ENCODE measurements around the gene ABHD10.

The ABHD10 gene

GRCh38 chr3:111939873-111940272 lies 39.0 kb upstream of the ABHD10 start:
- TF ChIP-seq, protein P1, sequence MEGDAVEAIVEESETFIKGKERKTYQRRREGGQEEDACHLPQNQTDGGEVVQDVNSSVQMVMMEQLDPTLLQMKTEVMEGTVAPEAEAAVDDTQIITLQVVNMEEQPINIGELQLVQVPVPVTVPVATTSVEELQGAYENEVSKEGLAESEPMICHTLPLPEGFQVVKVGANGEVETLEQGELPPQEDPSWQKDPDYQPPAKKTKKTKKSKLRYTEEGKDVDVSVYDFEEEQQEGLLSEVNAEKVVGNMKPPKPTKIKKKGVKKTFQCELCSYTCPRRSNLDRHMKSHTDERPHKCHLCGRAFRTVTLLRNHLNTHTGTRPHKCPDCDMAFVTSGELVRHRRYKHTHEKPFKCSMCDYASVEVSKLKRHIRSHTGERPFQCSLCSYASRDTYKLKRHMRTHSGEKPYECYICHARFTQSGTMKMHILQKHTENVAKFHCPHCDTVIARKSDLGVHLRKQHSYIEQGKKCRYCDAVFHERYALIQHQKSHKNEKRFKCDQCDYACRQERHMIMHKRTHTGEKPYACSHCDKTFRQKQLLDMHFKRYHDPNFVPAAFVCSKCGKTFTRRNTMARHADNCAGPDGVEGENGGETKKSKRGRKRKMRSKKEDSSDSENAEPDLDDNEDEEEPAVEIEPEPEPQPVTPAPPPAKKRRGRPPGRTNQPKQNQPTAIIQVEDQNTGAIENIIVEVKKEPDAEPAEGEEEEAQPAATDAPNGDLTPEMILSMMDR (IDR thresholded peaks at IDR 0.05; ENCODE audit: insufficient read depth, low read depth, low read length, missing control alignments), result no peak
- H3K4me3 ChIP-seq (ENCODE audit: low read depth, low read length), result no peak overlapping the region
- DNase-seq (ENCODE audit: low read depth), result no peak

DNA sequence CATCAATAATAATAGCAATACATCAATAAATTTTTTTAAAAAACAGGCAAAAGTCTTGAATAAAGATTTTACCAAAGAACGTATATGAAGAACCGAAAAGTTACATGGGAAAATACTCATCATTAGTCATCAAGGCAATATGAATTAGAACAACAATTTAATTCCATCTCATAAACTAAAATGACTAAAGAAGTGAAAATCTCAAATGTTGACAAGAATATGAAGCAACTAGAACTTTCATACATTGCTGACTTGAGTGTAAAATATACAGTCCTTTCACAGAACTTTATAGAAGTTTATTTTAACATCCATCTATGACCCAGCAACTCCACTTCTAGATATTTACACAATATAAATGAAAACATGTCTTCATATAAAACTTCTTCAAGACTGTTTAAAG lies 35.3 kb upstream of the ABHD10 start:
- H3K4me3 ChIP-seq (ENCODE audit: low read depth, low read length), result no peak overlapping the region
- no peak for DNase-seq (ENCODE audit: low read depth)
- TF ChIP-seq, protein P1 (IDR thresholded peaks at IDR 0.05; ENCODE audit: insufficient read depth, low read depth, low read length, missing control alignments), result no peak

GRCh38 chr3:111944372-111944771 lies 34.5 kb upstream of the ABHD10 start:
- H3K4me3 ChIP-seq (ENCODE audit: low read depth, low read length), result no peak overlapping the region
- TF ChIP-seq, protein P1 (IDR thresholded peaks at IDR 0.05; ENCODE audit: insufficient read depth, low read depth, low read length, missing control alignments), result no peak
- no peak for DNase-seq (ENCODE audit: low read depth)

- no peak for DNase-seq (ENCODE audit: low read depth)
- H3K4me3 ChIP-seq (ENCODE audit: low read depth, low read length), result no peak overlapping the region
- TF ChIP-seq, protein P1 (IDR thresholded peaks at IDR 0.05; ENCODE audit: insufficient read depth, low read depth, low read length, missing control alignments), result no peak
Observed at GRCh38 chr3:111947231-111947630, 31.6 kb upstream of the ABHD10 start.

- H3K4me3 ChIP-seq (ENCODE audit: low read depth, low read length), result no peak overlapping the region
- TF ChIP-seq, protein P1 (IDR thresholded peaks at IDR 0.05; ENCODE audit: insufficient read depth, low read depth, low read length, missing control alignments), result no peak
- no peak for DNase-seq (ENCODE audit: low read depth)
Observed at GRCh38 chr3:111948786-111949185, 30.0 kb upstream of the ABHD10 start.

GRCh38 chr3:111949712-111950111 lies 29.1 kb upstream of the ABHD10 start:
- DNase-seq (ENCODE audit: low read depth), result no peak
- H3K4me3 ChIP-seq (ENCODE audit: low read depth, low read length), result no peak overlapping the region
- TF ChIP-seq, protein P1 (IDR thresholded peaks at IDR 0.05; ENCODE audit: insufficient read depth, low read depth, low read length, missing control alignments), result no peak

- no peak for DNase-seq (ENCODE audit: low read depth)
- TF ChIP-seq, protein P1 (IDR thresholded peaks at IDR 0.05; ENCODE audit: insufficient read depth, low read depth, low read length, missing control alignments), result no peak
- H3K4me3 ChIP-seq (ENCODE audit: low read depth, low read length), result no peak overlapping the region
Observed at GRCh38 chr3:111951032-111951431, 27.8 kb upstream of the ABHD10 start.

Data from GM12865 (cell line).